Measurements from ENCODE around the gene CELSR1.

DNA sequence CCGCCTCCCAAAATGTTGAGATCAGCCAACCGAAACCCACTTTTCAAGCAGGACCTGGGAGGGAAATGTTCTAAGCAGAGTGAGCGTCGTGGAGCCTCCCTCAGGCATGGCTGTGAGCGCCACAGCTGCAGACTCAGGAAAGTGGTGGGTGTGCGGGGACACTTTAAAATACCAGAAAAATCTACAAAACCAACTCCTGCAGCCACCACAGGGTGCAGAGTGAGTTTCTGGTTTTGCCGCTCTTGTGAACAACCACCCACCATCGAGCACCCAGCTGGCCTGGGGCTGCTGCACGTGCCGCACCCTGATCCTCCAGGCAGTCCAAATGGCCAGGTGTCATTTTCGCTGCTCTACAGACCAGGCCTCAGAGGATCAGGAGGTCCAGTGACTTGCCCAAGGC lies 46.9 kb downstream of the CELSR1 start:
- TF ChIP-seq, protein P1, sequence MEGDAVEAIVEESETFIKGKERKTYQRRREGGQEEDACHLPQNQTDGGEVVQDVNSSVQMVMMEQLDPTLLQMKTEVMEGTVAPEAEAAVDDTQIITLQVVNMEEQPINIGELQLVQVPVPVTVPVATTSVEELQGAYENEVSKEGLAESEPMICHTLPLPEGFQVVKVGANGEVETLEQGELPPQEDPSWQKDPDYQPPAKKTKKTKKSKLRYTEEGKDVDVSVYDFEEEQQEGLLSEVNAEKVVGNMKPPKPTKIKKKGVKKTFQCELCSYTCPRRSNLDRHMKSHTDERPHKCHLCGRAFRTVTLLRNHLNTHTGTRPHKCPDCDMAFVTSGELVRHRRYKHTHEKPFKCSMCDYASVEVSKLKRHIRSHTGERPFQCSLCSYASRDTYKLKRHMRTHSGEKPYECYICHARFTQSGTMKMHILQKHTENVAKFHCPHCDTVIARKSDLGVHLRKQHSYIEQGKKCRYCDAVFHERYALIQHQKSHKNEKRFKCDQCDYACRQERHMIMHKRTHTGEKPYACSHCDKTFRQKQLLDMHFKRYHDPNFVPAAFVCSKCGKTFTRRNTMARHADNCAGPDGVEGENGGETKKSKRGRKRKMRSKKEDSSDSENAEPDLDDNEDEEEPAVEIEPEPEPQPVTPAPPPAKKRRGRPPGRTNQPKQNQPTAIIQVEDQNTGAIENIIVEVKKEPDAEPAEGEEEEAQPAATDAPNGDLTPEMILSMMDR (IDR thresholded peaks at IDR 0.05): no peak
- TF ChIP-seq POLR2A (IDR thresholded peaks at IDR 0.05): no peak

All from thyroid gland (tissue), 4 donors.